GM12878 (cell line): Measurements from ENCODE around the gene KRT222. TPM values are rescaled to one million over a fixed set of nuclear protein-coding genes. Genes with fewer than 3 reads are reported as not detected.
A peak's percentile ranks its signal among the peaks of the same experiment; 100 is the strongest.

Experiments used
- ATAC-seq: fragments of 200-7000 bp; cut with Tn5 transposase; 3 replicates; pipeline ENCODE4 v1.9.1; 2020; ENCODE audit warnings: mild to moderate bottlenecking, moderate library complexity
- BruUV-seq: library from RNA; stranded (reverse); fragments of 400-500 nt; replicated peaks from 2 replicates; lab custom pipeline; 2021; lab: Mats Ljungman, UMichigan
- CTCF ChIA-PET: fragments of 300-600 bp; sonication (Branson Sonifier 250); formaldehyde crosslinking; extraction: SDS; loops from one replicate; lab custom pipeline; 2021; ENCODE audit warnings: inconsistent platforms; lab: Yijun Ruan, JAX
- POLR2A ChIA-PET: fragments of 350-600 bp; formaldehyde crosslinking; extraction: SDS; loops from one replicate; lab custom pipeline; 2021; ENCODE audit warnings: inconsistent platforms; lab: Charles Lee
- RAD21 ChIA-PET: fragments of 300-600 bp; sonication (Branson Sonifier 250); formaldehyde crosslinking; loops from one replicate; lab custom pipeline; 2023; ENCODE audit warnings: antibody characterized with exemption; ENCODE audit not compliant: unreplicated experiment; lab: Charles Lee
- SMC1A ChIA-PET: fragments of 300-600 bp; sonication (Branson Sonifier 250); formaldehyde crosslinking; loops from one replicate; lab custom pipeline; 2023; ENCODE audit not compliant: unreplicated experiment, uncharacterized antibody; lab: Charles Lee
- DNase-seq: peaks from one replicate; pipeline ENCODE4 v3.0.0-alpha.2; 2011; ENCODE audit warnings: low read depth, low spot score
- FAIRE-seq: peaks from 3 replicates; lab custom pipeline; 2011; peaks lifted over from hg19 to GRCh38; lab: Jason Lieb, UNC
- H2AFZ ChIP-seq: 2 replicates; pipeline ENCODE4 v1.6.0; 2011; ENCODE audit warnings: low read depth, low read length, control low read depth; ENCODE audit not compliant: control insufficient read depth
- H3K27ac ChIP-seq: 2 replicates; pipeline ENCODE4 v1.5.1; 2011; ENCODE audit warnings: control low read depth; ENCODE audit not compliant: control insufficient read depth, insufficient read depth
- H3K27me3 ChIP-seq, 2 experiments: replicated peaks in 1 of 2; 2 replicates each; pipeline versions ENCODE4 v1.6.0 to v1.6.1; 2011; ENCODE audit warnings: low read length in 1 of 2; ENCODE audit not compliant: control insufficient read depth in 2 of 2, insufficient read depth in 2 of 2
- H3K36me3 ChIP-seq, 2 experiments: 2 replicates each; pipeline ENCODE4 v1.5.1; 2011; ENCODE audit warnings: low read length in 1 of 2; ENCODE audit not compliant: control insufficient read depth in 2 of 2, insufficient read depth in 2 of 2
- H3K4me1 ChIP-seq: 2 replicates; pipeline ENCODE4 v1.6.1; 2011; ENCODE audit warnings: mild to moderate bottlenecking, low read length, moderate library complexity, mixed read lengths; ENCODE audit not compliant: control insufficient read depth, insufficient read depth
- H3K4me2 ChIP-seq: 2 replicates; pipeline ENCODE4 v1.6.0; 2011; ENCODE audit warnings: control low read depth; ENCODE audit not compliant: control insufficient read depth, insufficient read depth
- H3K4me3 ChIP-seq: fragments of 200-600 bp; sonication (generic); 2 replicates; pipeline ENCODE4 v1.5.1; 2016
- H3K79me2 ChIP-seq: 2 replicates; pipeline ENCODE4 v1.6.0; 2011; ENCODE audit warnings: low read length; ENCODE audit not compliant: control insufficient read depth, insufficient read depth
- H3K9ac ChIP-seq: 2 replicates; pipeline ENCODE4 v1.8.0; 2011; ENCODE audit warnings: low read length, control low read depth, mixed read lengths; ENCODE audit not compliant: control insufficient read depth, insufficient read depth
- H3K9me3 ChIP-seq: replicated peaks from 3 replicates; pipeline ENCODE4 v1.5.1; 2011; ENCODE audit warnings: mild to moderate bottlenecking, low read length; ENCODE audit not compliant: control insufficient read depth, insufficient read depth
- H4K20me1 ChIP-seq: 2 replicates; pipeline ENCODE4 v1.6.0; 2011; ENCODE audit not compliant: control insufficient read depth, insufficient read depth
- CBX3 ChIP-seq: fragments of 200-600 bp; sonication (generic); IDR thresholded peaks from 2 replicates; pipeline ENCODE4 v1.6.1; 2016; ENCODE audit warnings: low read depth, borderline replicate concordance
- CHD2 ChIP-seq: IDR thresholded peaks from 2 replicates; pipeline ENCODE4 v1.6.1; 2011; ENCODE audit warnings: low read depth, low read length, improper control_type of control experiment, borderline replicate concordance
- EP300 ChIP-seq, 2 experiments: fragments of 150-350 bp in 1 of 2; IDR thresholded peaks; 2 replicates each; pipeline ENCODE4 v1.6.1; 2011 to 2012; ENCODE audit warnings: low read depth in 2 of 2, low read length in 2 of 2, borderline replicate concordance in 1 of 2, improper control_type of control experiment in 1 of 2, inconsistent platforms in 1 of 2; ENCODE audit not compliant: control insufficient read depth in 1 of 2
- GATAD2B ChIP-seq: fragments of 450-650 bp; conservative IDR thresholded peaks from 2 replicates; pipeline ENCODE4 v1.6.1; 2017; ENCODE audit warnings: low read depth, mild to moderate bottlenecking, moderate library complexity
- IKZF1 ChIP-seq: fragments of 450-650 bp; conservative IDR thresholded peaks from 2 replicates; pipeline ENCODE4 v1.6.1; 2017; ENCODE audit warnings: antibody characterized with exemption, mild to moderate bottlenecking
- MAX ChIP-seq: IDR thresholded peaks from 2 replicates; pipeline ENCODE4 v1.6.1; 2012; ENCODE audit warnings: low read depth, low read length, improper control_type of control experiment
- NR2C1 ChIP-seq: fragments of 450-650 bp; IDR thresholded peaks from 2 replicates; pipeline ENCODE4 v1.6.1; 2017; ENCODE audit warnings: antibody characterized with exemption, mild to moderate bottlenecking, moderate library complexity
- PAX5 ChIP-seq: IDR thresholded peaks from 2 replicates; pipeline ENCODE4 v1.6.1; 2011; ENCODE audit warnings: low read depth, low read length, borderline replicate concordance
- PAX8 ChIP-seq: fragments of 450-650 bp; IDR thresholded peaks from 2 replicates; pipeline ENCODE4 v1.6.1; 2017; ENCODE audit warnings: mild to moderate bottlenecking, moderate library complexity
- RELA ChIP-seq: fragments of 450-650 bp; IDR thresholded peaks from 2 replicates; pipeline ENCODE4 v1.8.0; 2014; ENCODE audit warnings: borderline replicate concordance; ENCODE audit not compliant: partially characterized antibody
- SMAD5 ChIP-seq: IDR thresholded peaks from 2 replicates; pipeline ENCODE4 v1.6.1; 2016; ENCODE audit warnings: antibody characterized with exemption, low read depth
- SPI1 ChIP-seq: IDR thresholded peaks from 2 replicates; pipeline ENCODE4 v1.6.1; 2011; ENCODE audit warnings: low read depth, mild to moderate bottlenecking, low read length, moderate library complexity, borderline replicate concordance; ENCODE audit not compliant: insufficient read depth
- SUPT20H ChIP-seq: IDR thresholded peaks from 2 replicates; pipeline ENCODE4 v1.6.1; 2011; ENCODE audit warnings: low read depth, mild to moderate bottlenecking, low read length, moderate library complexity, borderline replicate concordance; ENCODE audit not compliant: control insufficient read depth
- TAF1 ChIP-seq: IDR thresholded peaks from 2 replicates; pipeline ENCODE4 v1.6.1; 2011; ENCODE audit warnings: mild to moderate bottlenecking, low read depth, low read length, borderline replicate concordance
- TBL1XR1 ChIP-seq: IDR thresholded peaks from 2 replicates; pipeline ENCODE4 v1.6.1; 2012; ENCODE audit warnings: low read depth, low read length, improper control_type of control experiment
- TCF7 ChIP-seq: IDR thresholded peaks from 2 replicates; pipeline ENCODE4 v1.6.1; 2014; ENCODE audit warnings: antibody characterized with exemption, borderline replicate concordance
- ZNF217 ChIP-seq: fragments of 450-650 bp; IDR thresholded peaks from 2 replicates; pipeline ENCODE4 v1.6.1; 2017; ENCODE audit warnings: antibody characterized with exemption, mild to moderate bottlenecking
- ZNF24 ChIP-seq: fragments of 450-650 bp; IDR thresholded peaks from 2 replicates; pipeline ENCODE4 v1.6.1; 2017; ENCODE audit warnings: antibody characterized with exemption, mild to moderate bottlenecking
- ZNF622 ChIP-seq: fragments of 450-650 bp; IDR thresholded peaks from 2 replicates; pipeline ENCODE4 v1.6.1; 2017; ENCODE audit warnings: mild to moderate bottlenecking, inconsistent platforms
- ZSCAN29 ChIP-seq: fragments of 450-650 bp; IDR thresholded peaks from 2 replicates; pipeline ENCODE4 v1.6.1; 2017; ENCODE audit warnings: mild to moderate bottlenecking, moderate library complexity
- ZZZ3 ChIP-seq: IDR thresholded peaks from 2 replicates; pipeline ENCODE4 v1.6.1; 2011; ENCODE audit warnings: low read depth; ENCODE audit not compliant: control insufficient read depth, insufficient read length
- WGBS: methylation state at CpG from one replicate; pipeline ENCODE4 v1.1.6; 2016; ENCODE audit warnings: low lambda C conversion rate; ENCODE audit not compliant: insufficient replicate concordance, insufficient coverage; ENCODE audit errors: missing lambda C conversion rate; 5-methylcytosine and 5-hydroxymethylcytosine counted together
- in situ Hi-C: fragments of 300-500 bp; cut with MboI; formaldehyde crosslinking; loops from 9 replicates; pipeline ENCODE4 v1.14.3; 2018; ENCODE audit warnings: mixed read lengths
- intact Hi-C: fragments of 100-400 bp; cut with micrococcal nuclease; formaldehyde crosslinking; loops from one replicate; pipeline ENCODE4 v1.14.2; 2022; ENCODE audit not compliant: unreplicated experiment
- polyA plus RNA-seq, 11 experiments: library from polyadenylated mRNA; depleted of rRNA in 4 of 11; unstranded in 6 of 11; stranded (reverse) in 5 of 11; fragments of >200 nt; fragmentation: Nextera tagmentation in 4 of 11; fragmentation: Illumina TruSeq in 1 of 11; extraction: Ambion mirVana in 4 of 11; extraction: Trizol in 1 of 11; gene quantifications; 1 replicate in 1 of 11; 2 replicates in 10 of 11; pipeline versions ENCODE4 v1.2.1 to v1.2.3, GENCODE V29; 2011 to 2016; ENCODE audit warnings: inconsistent platforms in 2 of 11, missing spikeins in 2 of 11, low read depth in 1 of 11
- total RNA-seq, 4 experiments: library from RNA; depleted of rRNA in 3 of 4; stranded (reverse); fragments of >200 nt in 3 of 4; fragmentation: Illumina TruSeq in 1 of 4; extraction: Trizol in 1 of 4; gene quantifications; 2 replicates each; pipeline versions ENCODE4 v1.2.1 to v1.2.3, GENCODE V29; 2013 to 2021

The KRT222 gene
- total and polyA plus RNA-seq, 10 of the 15 experiments (the other 5 are each of a cell fraction or from before 2014, with no cell fraction given) = 0.21 to 6.4 (median 0.54) TPM; not detected in 1

GRCh38 chr17:40647624-40648383 is 17.2 kb downstream of the KRT222 start, which contains the start of gene SMARCE1:
TSS of gene SMARCE1 (minus strand) at chr17:40647818. CDS start at chr17:40645802, 2,016 bp downstream.
- Histone ChIP-seq H3K27me3 (no peaks in the 10 kb centered on the region), H3K79me2 (peaks cover 37% of the 10 kb centered on the region), H3K36me3 (no peaks in the 10 kb centered on the region), H2AFZ (peak within 1 kb of the TSS; percentile 96), H3K9ac (peak within 1 kb of the TSS; percentile 95), H3K27ac (peak within 1 kb of the TSS; percentile 98), H3K9me3 (no peaks in the 10 kb centered on the region), H3K4me3 (peak within 1 kb of the TSS; percentile 89), H3K4me1 (no peaks in the 10 kb centered on the region), H4K20me1 (no peaks in the 10 kb centered on the region), H3K4me2 (peak within 1 kb of the TSS; percentile 75)
- BruUV-seq = no TSS peak
- RAD21 ChIA-PET = interaction anchor here (0.7 to 4.4 kb wide), 5 partner anchors 23 to 171 kb away, joined by 3 to 37 read pairs (median 8); no protein-coding TSS in a partner anchor
- in situ Hi-C loops = no loop called here
- intact Hi-C loops = loop anchor here (5.0 kb wide), 1 partner anchor 79 kb away; no protein-coding TSS in a partner anchor
- SMC1A ChIA-PET = interaction anchor here (0.7 to 2.2 kb wide), 7 partner anchors 23 to 43 kb away, joined by 3 to 15 read pairs (median 4); no protein-coding TSS in a partner anchor
- DNase-seq = no peak
- WGBS = 1% methylated on average over 62 of the region's 64 CpGs
- ATAC-seq = peak; percentile 85
- CTCF ChIA-PET = interaction anchor here (0.6 to 5.8 kb wide), 5 partner anchors 9 to 144 kb away, joined by 3 to 36 read pairs (median 4); no protein-coding TSS in a partner anchor
- no peak for FAIRE-seq
- POLR2A ChIA-PET = interaction anchor here (1.1 to 3.3 kb wide), 2 partner anchors 23 to 32 kb away, joined by 3 to 16 read pairs; no protein-coding TSS in a partner anchor
- TF ChIP-seq CBX3 (no peak), MAX (no peak; the same call in 1 of the 2 replicates), ZZZ3 (no peak), SPI1 (no peak), SMAD5 (no peak), ZSCAN29 (peak; percentile 66; the same call in 1 of the 2 replicates), PAX5 (no peak), EP300 (IDR thresholded peaks at IDR 0.05; ENCODE audit: borderline replicate concordance in 1 of 2, control insufficient read depth in 1 of 2, low read depth in 2 of 2, low read length in 2 of 2) (peak in 1 of 2 experiments; percentile 99; a peak in 2 of 4 replicates), TCF7 (peak; percentile 34; the same call in 1 of the 2 replicates), RELA (peak; percentile 5), GATAD2B (peak; percentile 58), TBL1XR1 (no peak), NR2C1 (0 out of 2 replicates have a peak, but pooled peaks have one; percentile 23), ZNF622 (no peak), TAF1 (peak; percentile 76), ZNF217 (no peak), IKZF1 (peak; percentile 78), ZNF24 (no peak; the same call in 1 of the 2 replicates), SUPT20H (no peak), CHD2 (no peak), PAX8 (no peak)
